Embryonic facial prominence (tissue), 1 donor: ENCODE measurements around the gene HIP1.
"Not testable (repeated sequence)": the region's sequence is repeated elsewhere in the genome, so short reads cannot be mapped to it uniquely, and the experiment has no call there.

Source experiments
- DNase-seq: peaks from one replicate; pipeline ENCODE4 v3.0.0-alpha.2; 2016; ENCODE audit errors: extremely low spot score

The HIP1 gene

GRCh38 chr7:75616421-75617167, 122.1 kb downstream of the HIP1 start:
- DNase-seq: no peak

GRCh38 chr7:75614401-75614800, 124.3 kb downstream of the HIP1 start:
- no peak for DNase-seq

DNA sequence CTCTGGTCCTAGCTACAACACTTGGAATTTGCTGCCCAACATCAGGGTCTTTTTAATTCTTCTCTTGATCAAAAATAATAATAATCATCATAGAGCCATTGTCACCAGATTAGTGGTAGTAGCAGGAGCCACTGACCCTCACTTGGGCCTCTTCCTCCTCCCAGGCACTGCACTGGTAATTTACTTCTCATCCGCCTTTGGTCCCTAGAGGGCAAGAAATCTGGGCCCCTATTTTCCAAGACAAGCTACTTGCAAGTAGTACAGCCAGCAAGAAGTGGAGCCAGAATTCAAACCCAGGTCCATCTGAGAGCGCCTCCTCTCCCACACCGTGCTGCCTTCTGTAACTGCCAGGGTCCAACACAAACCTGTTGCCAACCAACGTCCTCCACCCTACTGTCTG, 125.4 kb downstream of the HIP1 start:
- DNase-seq: no peak

- no peak for DNase-seq
Measured at GRCh38 chr7:75611557-75612178, 127.1 kb downstream of the HIP1 start.

- DNase-seq: not testable (repeated sequence)
Measured at GRCh38 chr7:75609416-75609815, 129.3 kb downstream of the HIP1 start.

DNA sequence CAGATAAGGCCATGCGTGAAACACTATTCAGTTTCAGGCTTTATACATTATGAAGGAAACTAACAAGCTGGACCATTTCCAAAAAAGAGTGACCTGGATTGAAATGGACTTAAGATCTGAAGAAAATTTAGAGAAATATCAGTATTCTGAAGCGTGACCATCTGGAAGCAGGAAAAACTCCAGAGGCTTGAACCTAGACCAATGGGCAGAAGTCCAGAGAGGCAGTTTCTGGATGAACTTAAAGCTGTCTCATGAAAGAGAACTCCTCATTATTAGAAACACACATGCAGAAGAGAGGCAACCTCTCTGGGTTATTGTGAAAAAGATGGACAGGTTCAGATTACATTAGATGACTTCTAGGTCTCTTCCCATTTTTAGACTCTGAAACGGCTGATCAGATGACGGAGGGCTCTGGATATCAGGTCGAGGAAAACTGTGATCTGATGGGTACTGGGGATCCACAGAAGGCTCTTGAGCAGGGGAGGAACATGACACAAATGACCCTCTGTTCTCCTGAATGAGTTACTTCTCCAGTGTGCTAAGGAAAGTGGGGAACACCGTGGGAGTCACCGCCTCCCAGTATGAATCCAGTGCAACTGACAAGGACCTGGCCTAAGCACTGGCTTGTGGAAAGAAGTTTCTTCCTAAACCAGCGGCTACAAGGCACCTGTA, 130.2 kb downstream of the HIP1 start:
- no peak for DNase-seq

- DNase-seq: no peak
Measured at GRCh38 chr7:75604408-75604807, 134.3 kb downstream of the HIP1 start.

DNA sequence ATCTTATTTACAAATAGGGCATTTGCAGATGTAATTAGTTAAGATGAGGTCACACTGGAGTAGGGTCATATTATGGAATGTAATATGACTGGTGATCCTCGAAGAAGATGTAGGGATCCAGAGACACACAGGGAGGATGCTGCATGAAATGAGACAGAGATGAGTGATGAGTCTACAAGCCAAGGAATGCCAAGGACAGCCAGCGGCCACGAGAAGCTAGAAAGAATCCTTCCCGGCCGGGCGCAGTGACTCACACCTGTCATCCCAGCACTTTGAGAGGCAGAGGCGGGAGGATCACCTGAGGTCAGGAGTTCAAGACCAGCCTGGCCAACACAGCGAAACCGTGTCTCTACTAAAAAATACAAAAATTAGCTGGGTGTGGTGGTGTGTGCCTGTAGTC, 135.9 kb downstream of the HIP1 start:
- DNase-seq: not testable (repeated sequence)

- no peak for DNase-seq
Measured at GRCh38 chr7:75601539-75601938, 137.2 kb downstream of the HIP1 start.

GRCh38 chr7:75600748-75601147, 138.0 kb downstream of the HIP1 start:
- DNase-seq: not testable (repeated sequence)

DNA sequence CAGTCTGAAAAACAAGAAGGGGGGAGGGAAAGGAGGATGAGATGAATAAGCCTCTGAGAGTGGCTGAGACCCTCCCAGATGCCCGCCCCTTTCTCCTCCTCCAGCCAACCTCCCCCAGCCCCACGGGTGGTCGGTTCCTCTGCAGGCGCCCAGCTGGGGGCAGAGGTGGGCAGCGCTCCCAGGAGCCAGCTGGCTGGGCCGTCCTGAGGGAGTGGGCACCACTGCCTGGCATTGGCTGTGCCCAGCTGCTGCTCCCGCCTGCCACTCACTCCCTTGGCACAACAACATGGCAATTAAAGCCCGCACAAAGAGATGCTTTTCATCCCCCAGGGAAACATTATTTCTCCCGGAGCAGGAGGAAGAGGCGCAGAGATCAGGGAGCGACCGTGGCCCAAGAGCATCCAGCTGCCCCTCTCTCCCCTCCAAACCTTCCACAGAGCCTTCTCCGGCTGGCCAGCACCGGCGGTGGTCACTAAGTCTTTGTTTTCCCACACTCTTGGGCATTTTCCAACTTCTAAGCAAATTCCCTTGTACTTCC, 139.4 kb downstream of the HIP1 start:
- no peak for DNase-seq

DNA sequence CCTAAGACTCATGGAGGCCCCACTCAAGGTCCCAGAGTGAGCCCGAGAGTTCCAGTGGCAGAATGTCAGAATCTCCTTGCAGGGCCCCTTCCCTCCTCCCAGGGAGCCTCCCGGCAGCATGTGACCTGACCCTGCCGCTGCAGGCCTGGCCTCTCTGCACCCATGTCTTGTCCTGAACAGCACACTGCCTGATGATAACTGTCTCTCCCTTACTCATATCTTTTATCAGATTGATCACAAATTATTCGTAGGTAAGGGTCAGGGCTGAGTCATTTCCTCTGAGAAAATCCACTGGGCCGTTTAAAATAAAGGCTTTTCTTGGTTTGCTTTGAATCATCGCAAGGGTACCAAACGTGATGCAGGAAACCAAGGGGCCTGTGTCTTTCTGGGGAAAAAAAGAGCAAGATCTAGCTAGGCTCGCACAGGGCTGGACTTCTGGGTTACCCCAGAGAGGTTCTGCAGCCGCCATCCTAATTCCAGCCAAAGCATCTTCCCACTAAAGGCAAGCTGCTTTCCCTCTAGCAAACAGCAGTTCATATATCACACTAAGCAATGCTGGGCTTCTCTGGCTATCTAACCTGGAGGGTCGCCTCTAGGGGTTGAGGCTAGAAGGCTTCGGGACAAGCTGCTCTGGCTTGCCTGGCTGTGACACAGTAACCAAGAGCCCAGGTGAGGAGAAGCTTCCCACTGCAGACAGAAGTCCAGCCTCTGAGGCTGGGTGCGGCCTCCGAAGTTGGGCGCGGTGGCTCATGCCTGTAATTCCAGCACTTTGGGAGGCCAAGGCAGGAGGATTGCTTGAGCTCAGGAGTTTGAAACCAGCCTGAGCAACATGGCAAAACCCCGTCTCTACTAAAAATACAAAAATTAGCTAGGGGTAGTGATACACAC, 141.8 kb downstream of the HIP1 start:
- no peak for DNase-seq

DNA sequence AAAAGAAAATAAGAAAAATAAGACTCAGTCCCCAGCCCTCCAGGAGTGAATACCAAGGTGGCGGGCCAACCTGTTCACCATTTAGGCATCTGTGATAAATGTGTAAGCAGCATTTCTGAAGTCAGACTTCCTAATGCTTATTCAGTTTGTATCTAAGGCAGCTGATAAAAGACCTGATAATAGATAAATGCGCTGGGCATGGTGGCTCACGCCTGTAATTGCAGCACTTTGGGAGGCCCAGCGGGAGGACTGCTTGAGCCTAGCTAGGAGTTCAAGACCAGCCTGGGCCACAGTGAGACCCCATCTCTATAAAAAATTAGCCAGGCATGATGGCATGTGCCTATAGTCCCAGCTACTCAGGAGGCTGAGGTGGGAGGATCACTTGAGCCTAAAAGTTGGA, 143.0 kb downstream of the HIP1 start:
- no peak for DNase-seq

GRCh38 chr7:75593500-75594184, 145.1 kb downstream of the HIP1 start:
- DNase-seq: not testable (repeated sequence)

- DNase-seq: no peak
Measured at GRCh38 chr7:75591467-75592255, 147.1 kb downstream of the HIP1 start.

GRCh38 chr7:75590373-75591005, 148.3 kb downstream of the HIP1 start:
- no peak for DNase-seq

DNA sequence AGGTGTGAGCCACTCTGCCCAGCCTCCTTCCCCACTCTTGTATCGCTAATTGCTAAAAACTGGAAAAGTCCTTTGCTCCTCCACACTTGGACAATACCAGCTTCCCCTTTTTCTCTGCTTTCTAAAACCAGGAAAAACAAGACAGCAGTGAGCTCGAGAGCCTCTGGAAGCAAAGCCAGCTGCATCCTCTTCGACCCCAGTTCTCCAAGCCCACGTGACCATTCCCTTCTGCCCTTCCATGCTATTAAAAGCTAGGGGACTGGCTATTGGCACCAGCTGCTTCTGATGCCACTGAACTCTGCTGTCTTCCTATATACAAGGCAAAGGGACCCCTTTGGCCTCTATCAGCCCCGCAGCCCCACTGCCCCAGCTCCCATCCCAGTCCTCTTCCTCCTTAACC, 154.4 kb downstream of the HIP1 start:
- DNase-seq: no peak

DNA sequence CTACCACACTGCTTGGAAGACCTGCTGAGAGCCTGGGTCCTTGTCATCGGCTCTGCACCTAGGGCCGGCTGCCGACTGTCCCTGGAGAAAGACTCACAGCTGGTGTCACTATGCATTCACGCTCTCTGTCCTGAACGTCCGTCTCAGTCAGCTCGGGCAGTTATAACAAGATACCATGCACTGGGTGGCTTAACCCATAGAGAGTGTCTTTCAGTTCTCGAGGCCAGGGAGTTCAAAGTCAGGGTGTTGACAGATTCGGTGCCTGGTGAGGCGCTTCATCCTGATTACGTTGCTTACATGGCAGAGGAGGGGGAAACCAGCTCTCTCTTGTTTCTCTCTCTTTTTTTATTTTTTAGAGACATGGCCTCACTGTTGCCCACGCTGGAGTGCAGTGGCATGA, 155.5 kb downstream of the HIP1 start:
- DNase-seq: no peak

GRCh38 chr7:75579899-75580298, 158.8 kb downstream of the HIP1 start:
- no peak for DNase-seq

GRCh38 chr7:75578081-75578480, 160.7 kb downstream of the HIP1 start:
- no peak for DNase-seq
